HL-60 (cell line): ENCODE results near the gene UBE2R2.

Experiments used
- DNase-seq, 2 experiments: peaks; one replicate each; pipeline ENCODE4 v3.0.0-alpha.2; 2010 to 2020; ENCODE audit warnings: low read depth in 1 of 2, low spot score in 1 of 2
- H3K27ac ChIP-seq: fragments of 250-450 bp; sonication (Bioruptor Pico); replicated peaks from 2 replicates; pipeline ENCODE4 v1.5.1; 2020; ENCODE audit warnings: mild to moderate bottlenecking, moderate library complexity
- H3K27me3 ChIP-seq: fragments of 250-450 bp; sonication (Bioruptor Pico); 2 replicates; pipeline ENCODE4 v1.5.1; 2021; ENCODE audit warnings: mild to moderate bottlenecking, moderate library complexity; ENCODE audit not compliant: insufficient read depth, poor library complexity, severe bottlenecking
- H3K4me3 ChIP-seq: replicated peaks from 2 replicates; pipeline ENCODE4 v1.5.1; 2011; ENCODE audit warnings: mild to moderate bottlenecking, control low read depth, low read length; ENCODE audit not compliant: insufficient read depth
- GABPA ChIP-seq: IDR thresholded peaks from 2 replicates; pipeline ENCODE4 v1.6.1; 2012; ENCODE audit warnings: low read depth
- POLR2AphosphoS5 ChIP-seq: IDR thresholded peaks from 2 replicates; pipeline ENCODE4 v1.6.1; 2012; ENCODE audit warnings: low read depth
- SPI1 ChIP-seq: IDR thresholded peaks from 2 replicates; pipeline ENCODE4 v1.6.1; 2012; ENCODE audit warnings: low read depth, mild to moderate bottlenecking, borderline replicate concordance
- TF ChIP-seq, protein P1 (sequence below): IDR thresholded peaks from 2 replicates; pipeline ENCODE4 v1.6.1; 2012; ENCODE audit warnings: low read depth; ENCODE audit not compliant: insufficient replicate concordance
- TF ChIP-seq, protein P2 (sequence below): IDR thresholded peaks from one replicate; pipeline ENCODE4 v1.5.1; 2011; ENCODE audit warnings: low read length, control low read depth, inconsistent platforms; ENCODE audit not compliant: insufficient read depth

Gene UBE2R2

DNA sequence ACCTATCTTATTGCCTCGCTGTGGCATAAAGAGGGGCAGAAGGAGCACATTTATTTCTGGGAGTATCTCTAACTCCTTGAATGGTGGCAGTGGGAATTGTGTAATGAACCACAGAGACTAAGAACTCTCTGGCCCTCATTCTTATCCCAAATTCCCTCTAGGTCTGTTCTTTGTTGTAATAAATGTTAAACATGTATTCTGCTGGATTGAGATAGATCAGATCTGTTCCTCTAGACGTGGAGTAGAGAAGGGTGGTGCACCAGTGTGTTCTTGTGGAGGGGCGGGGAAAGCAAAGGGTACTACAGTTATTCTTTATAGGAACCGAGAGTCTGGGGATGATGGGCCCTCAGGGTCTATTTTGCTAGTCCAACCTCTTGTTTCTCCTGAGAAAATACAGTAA lies 90.4 kb downstream of the UBE2R2 start:
- Histone ChIP-seq H3K27ac (no peak overlapping the region), H3K4me3 (no peak overlapping the region), H3K27me3 (no peaks in the 10 kb centered on the region)
- TF ChIP-seq, protein P1, sequence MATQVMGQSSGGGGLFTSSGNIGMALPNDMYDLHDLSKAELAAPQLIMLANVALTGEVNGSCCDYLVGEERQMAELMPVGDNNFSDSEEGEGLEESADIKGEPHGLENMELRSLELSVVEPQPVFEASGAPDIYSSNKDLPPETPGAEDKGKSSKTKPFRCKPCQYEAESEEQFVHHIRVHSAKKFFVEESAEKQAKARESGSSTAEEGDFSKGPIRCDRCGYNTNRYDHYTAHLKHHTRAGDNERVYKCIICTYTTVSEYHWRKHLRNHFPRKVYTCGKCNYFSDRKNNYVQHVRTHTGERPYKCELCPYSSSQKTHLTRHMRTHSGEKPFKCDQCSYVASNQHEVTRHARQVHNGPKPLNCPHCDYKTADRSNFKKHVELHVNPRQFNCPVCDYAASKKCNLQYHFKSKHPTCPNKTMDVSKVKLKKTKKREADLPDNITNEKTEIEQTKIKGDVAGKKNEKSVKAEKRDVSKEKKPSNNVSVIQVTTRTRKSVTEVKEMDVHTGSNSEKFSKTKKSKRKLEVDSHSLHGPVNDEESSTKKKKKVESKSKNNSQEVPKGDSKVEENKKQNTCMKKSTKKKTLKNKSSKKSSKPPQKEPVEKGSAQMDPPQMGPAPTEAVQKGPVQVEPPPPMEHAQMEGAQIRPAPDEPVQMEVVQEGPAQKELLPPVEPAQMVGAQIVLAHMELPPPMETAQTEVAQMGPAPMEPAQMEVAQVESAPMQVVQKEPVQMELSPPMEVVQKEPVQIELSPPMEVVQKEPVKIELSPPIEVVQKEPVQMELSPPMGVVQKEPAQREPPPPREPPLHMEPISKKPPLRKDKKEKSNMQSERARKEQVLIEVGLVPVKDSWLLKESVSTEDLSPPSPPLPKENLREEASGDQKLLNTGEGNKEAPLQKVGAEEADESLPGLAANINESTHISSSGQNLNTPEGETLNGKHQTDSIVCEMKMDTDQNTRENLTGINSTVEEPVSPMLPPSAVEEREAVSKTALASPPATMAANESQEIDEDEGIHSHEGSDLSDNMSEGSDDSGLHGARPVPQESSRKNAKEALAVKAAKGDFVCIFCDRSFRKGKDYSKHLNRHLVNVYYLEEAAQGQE, result no peak
- TF ChIP-seq GABPA (no peak), POLR2AphosphoS5 (no peak)
- DNase-seq, result no peak

DNA sequence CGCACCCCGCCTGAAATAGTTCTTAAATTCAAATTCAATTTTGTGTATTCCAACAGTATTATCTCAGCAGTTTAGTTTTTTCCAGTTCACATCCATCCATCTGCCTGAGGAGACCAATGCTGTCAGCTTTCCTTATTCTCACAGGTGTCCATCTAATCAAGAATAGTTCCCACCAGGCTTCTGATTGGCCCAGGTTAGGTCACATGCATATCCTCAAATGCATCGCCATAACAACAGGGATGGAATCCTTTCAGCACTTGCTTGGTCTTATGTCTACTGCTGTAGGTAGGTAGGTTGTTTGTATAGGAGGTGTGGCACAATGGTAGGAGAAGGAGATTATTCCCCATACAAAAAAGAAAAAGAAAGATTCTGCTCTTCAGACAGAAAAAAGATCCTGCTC lies 91.2 kb downstream of the UBE2R2 start:
- Histone ChIP-seq H3K4me3 (no peak overlapping the region), H3K27me3 (no peaks in the 10 kb centered on the region), H3K27ac (no peak overlapping the region)
- no peak for DNase-seq
- TF ChIP-seq, protein P2, sequence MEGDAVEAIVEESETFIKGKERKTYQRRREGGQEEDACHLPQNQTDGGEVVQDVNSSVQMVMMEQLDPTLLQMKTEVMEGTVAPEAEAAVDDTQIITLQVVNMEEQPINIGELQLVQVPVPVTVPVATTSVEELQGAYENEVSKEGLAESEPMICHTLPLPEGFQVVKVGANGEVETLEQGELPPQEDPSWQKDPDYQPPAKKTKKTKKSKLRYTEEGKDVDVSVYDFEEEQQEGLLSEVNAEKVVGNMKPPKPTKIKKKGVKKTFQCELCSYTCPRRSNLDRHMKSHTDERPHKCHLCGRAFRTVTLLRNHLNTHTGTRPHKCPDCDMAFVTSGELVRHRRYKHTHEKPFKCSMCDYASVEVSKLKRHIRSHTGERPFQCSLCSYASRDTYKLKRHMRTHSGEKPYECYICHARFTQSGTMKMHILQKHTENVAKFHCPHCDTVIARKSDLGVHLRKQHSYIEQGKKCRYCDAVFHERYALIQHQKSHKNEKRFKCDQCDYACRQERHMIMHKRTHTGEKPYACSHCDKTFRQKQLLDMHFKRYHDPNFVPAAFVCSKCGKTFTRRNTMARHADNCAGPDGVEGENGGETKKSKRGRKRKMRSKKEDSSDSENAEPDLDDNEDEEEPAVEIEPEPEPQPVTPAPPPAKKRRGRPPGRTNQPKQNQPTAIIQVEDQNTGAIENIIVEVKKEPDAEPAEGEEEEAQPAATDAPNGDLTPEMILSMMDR, result no peak
- TF ChIP-seq, protein P1, result no peak
- no peak for TF ChIP-seq SPI1
- no peak for TF ChIP-seq GABPA
- no peak for TF ChIP-seq POLR2AphosphoS5

DNA sequence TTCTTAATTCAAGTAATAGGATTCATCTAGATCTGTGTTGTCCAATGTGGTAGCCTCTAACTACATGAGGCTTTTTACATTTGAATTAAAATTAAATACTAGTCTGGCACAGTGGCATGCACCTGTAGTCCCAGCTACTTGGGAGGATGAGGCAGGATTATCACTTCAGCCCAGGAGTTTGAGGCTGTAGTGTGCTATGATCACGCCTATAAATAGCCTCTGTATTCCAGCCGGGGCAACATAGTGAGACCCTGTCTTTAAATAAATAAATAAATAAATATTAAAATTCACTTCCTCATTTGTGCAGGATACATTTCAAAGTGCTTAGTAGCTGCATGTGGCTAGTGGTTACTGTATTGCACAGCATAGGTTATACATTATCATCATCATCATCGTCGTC lies 91.8 kb downstream of the UBE2R2 start:
- DNase-seq, result no peak
- H3K27me3 ChIP-seq, result no peaks in the 10 kb centered on the region
- H3K4me3 ChIP-seq, result no peak overlapping the region
- no peak overlapping the region for H3K27ac ChIP-seq
- no peak for TF ChIP-seq SPI1
- TF ChIP-seq, protein P1, result no peak
- no peak for TF ChIP-seq POLR2AphosphoS5
- TF ChIP-seq, protein P2, result no peak

DNA sequence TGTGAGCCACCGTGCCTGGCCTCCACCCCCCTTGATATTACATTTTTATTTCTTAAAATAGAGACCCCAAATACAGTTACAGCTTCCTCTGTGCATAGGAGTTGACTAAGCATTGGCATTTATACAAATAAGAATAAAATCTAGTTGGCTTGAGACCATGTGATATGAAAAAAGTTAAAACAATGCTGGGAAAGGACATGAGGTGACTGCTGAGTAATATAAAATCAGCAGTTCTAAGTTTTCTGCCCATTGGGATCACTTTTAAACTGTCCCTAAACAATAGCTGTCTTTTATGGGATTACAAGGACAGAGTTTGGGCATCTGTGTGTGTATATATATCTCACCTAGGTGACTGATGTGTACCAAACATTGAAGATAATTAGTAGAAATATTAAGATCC lies 96.6 kb downstream of the UBE2R2 start:
- Histone ChIP-seq H3K27me3 (no peaks in the 10 kb centered on the region), H3K27ac (no peak overlapping the region), H3K4me3 (no peak overlapping the region)
- no peak for TF ChIP-seq GABPA
- TF ChIP-seq POLR2AphosphoS5, result no peak
- TF ChIP-seq, protein P1, result no peak
- TF ChIP-seq, protein P2, result no peak
- no peak for DNase-seq
